Measurements from ENCODE around the gene GBF1. TPM values are rescaled to one million over a fixed set of nuclear protein-coding genes. Genes with fewer than 3 reads are reported as not detected.

Gene GBF1
- total RNA-seq, 1 donor from 2014 or later, result 36.7 TPM

- Histone ChIP-seq H3K27me3 (ENCODE audit: control insufficient read depth, insufficient read depth, low read length) (no peaks in the 10 kb centered on the region), H3K4me3 (ENCODE audit: low read depth, low read length) (no peak overlapping the region), H3K36me3 (ENCODE audit: control insufficient read depth, insufficient read depth, low read length) (peaks cover 1% of the 10 kb centered on the region)
- TF ChIP-seq CTCF (IDR thresholded peaks at IDR 0.05; ENCODE audit: insufficient read depth, low read length, poor library complexity, severe bottlenecking), result no peak
- no peak for DNase-seq (ENCODE audit: low read depth)
Measured at GRCh38 chr10:102400076-102400475, 154.7 kb downstream of the GBF1 start.

- no peak overlapping the region for H3K4me3 ChIP-seq (ENCODE audit: low read depth, low read length)
- DNase-seq (ENCODE audit: low read depth), result no peak
- H3K27me3 ChIP-seq (ENCODE audit: control insufficient read depth, insufficient read depth, low read length), result no peaks in the 10 kb centered on the region
- no peak for TF ChIP-seq CTCF (IDR thresholded peaks at IDR 0.05; ENCODE audit: insufficient read depth, low read length, poor library complexity, severe bottlenecking)
- peaks cover 1% of the 10 kb centered on the region for H3K36me3 ChIP-seq (ENCODE audit: control insufficient read depth, insufficient read depth, low read length)
Measured at GRCh38 chr10:102400598-102401341, 155.4 kb downstream of the GBF1 start.

- Histone ChIP-seq H3K36me3 (ENCODE audit: control insufficient read depth, insufficient read depth, low read length) (peaks cover 1% of the 10 kb centered on the region), H3K27me3 (ENCODE audit: control insufficient read depth, insufficient read depth, low read length) (no peaks in the 10 kb centered on the region), H3K4me3 (ENCODE audit: low read depth, low read length) (no peak overlapping the region)
- TF ChIP-seq CTCF (IDR thresholded peaks at IDR 0.05; ENCODE audit: insufficient read depth, low read length, poor library complexity, severe bottlenecking), result no peak
- no peak for DNase-seq (ENCODE audit: low read depth)
Measured at GRCh38 chr10:102401342-102401654, 156.0 kb downstream of the GBF1 start.

GRCh38 chr10:102401735-102402511, 156.6 kb downstream of the GBF1 start:
- peaks cover 1% of the 10 kb centered on the region for H3K36me3 ChIP-seq (ENCODE audit: control insufficient read depth, insufficient read depth, low read length)
- H3K4me3 ChIP-seq (ENCODE audit: low read depth, low read length), result no peak overlapping the region
- no peak for DNase-seq (ENCODE audit: low read depth)
- TF ChIP-seq CTCF (IDR thresholded peaks at IDR 0.05; ENCODE audit: insufficient read depth, low read length, poor library complexity, severe bottlenecking), result no peak
- H3K27me3 ChIP-seq (ENCODE audit: control insufficient read depth, insufficient read depth, low read length), result no peaks in the 10 kb centered on the region

GRCh38 chr10:102402512-102402896, 157.2 kb downstream of the GBF1 start:
- peaks cover 1% of the 10 kb centered on the region for H3K36me3 ChIP-seq (ENCODE audit: control insufficient read depth, insufficient read depth, low read length)
- no peak for DNase-seq (ENCODE audit: low read depth)
- no peak overlapping the region for H3K4me3 ChIP-seq (ENCODE audit: low read depth, low read length)
- peaks cover under 1% of the 10 kb centered on the region for H3K27me3 ChIP-seq (ENCODE audit: control insufficient read depth, insufficient read depth, low read length)
- no peak for TF ChIP-seq CTCF (IDR thresholded peaks at IDR 0.05; ENCODE audit: insufficient read depth, low read length, poor library complexity, severe bottlenecking)

All from kidney epithelial cell (primary cell).